K562 (cell line): ENCODE data around the gene TMEM252. TPM values are rescaled to one million over a fixed set of nuclear protein-coding genes. Genes with fewer than 3 reads are reported as not detected.
A peak's percentile ranks its signal among the peaks of the same experiment; 100 is the strongest.

Experiments used
- KAT8 ChIP-seq: fragments of 450-650 bp; IDR thresholded peaks from 2 replicates; pipeline ENCODE4 v1.6.1; 2016; ENCODE audit warnings: low read depth, mild to moderate bottlenecking
- LEF1 ChIP-seq: fragments of 450-650 bp; IDR thresholded peaks from 2 replicates; pipeline ENCODE4 v1.6.1; 2016; ENCODE audit warnings: mild to moderate bottlenecking
- MXI1 ChIP-seq: IDR thresholded peaks from 2 replicates; pipeline ENCODE4 v1.6.1; 2011; ENCODE audit warnings: low read depth, mild to moderate bottlenecking, improper control_type of control experiment, low read length
- MYNN ChIP-seq, 2 experiments: sonication (generic); formaldehyde crosslinking in 1 of 2; IDR thresholded peaks; 2 replicates each; pipeline versions ENCODE4 v1.5.0 to v1.6.1; 2016 to 2020; ENCODE audit warnings: antibody characterized with exemption in 1 of 2, missing genetic modification reagents in 1 of 2
- NCOA2 ChIP-seq, 2 experiments: fragments of 450-650 bp; IDR thresholded peaks; 2 replicates each; pipeline ENCODE4 v1.6.1; 2018; ENCODE audit warnings: mild to moderate bottlenecking in 2 of 2, moderate library complexity in 1 of 2; ENCODE audit not compliant: partially characterized antibody in 2 of 2
- NFIC ChIP-seq: fragments of 450-650 bp; IDR thresholded peaks from 2 replicates; pipeline ENCODE4 v1.6.1; 2017; ENCODE audit warnings: mild to moderate bottlenecking, inconsistent platforms
- NONO ChIP-seq, 2 experiments: fragments of 200-400 bp in 1 of 2; fragments of 450-650 bp in 1 of 2; formaldehyde crosslinking in 1 of 2; IDR thresholded peaks; 2 replicates each; pipeline ENCODE4 v1.6.1; 2017; ENCODE audit warnings: low read depth in 2 of 2, mild to moderate bottlenecking in 2 of 2, moderate library complexity in 2 of 2, low read length in 1 of 2
- RBM25 ChIP-seq: fragments of 200-400 bp; formaldehyde crosslinking; IDR thresholded peaks from 2 replicates; pipeline ENCODE4 v1.6.1; 2018; ENCODE audit warnings: low read length, low read depth, moderate library complexity; ENCODE audit not compliant: severe bottlenecking
- SMARCA4 ChIP-seq: fragments of 450-650 bp; IDR thresholded peaks from 2 replicates; pipeline ENCODE4 v1.6.1; 2016
- ZNF143 ChIP-seq: sonication (generic); formaldehyde crosslinking; IDR thresholded peaks from 2 replicates; pipeline ENCODE4 v1.9.0; 2022; ENCODE audit warnings: mild to moderate bottlenecking, missing genetic modification reagents
- ZNF347 ChIP-seq: fragments of 450-650 bp; formaldehyde crosslinking; IDR thresholded peaks from 2 replicates; pipeline ENCODE4 v1.4.0; 2020; ENCODE audit warnings: low read depth, mild to moderate bottlenecking, moderate library complexity
- ZNF584 ChIP-seq: fragments of 200-800 bp; sonication (Bioruptor generic); IDR thresholded peaks from 2 replicates; pipeline ENCODE4 v1.6.1; 2016; ENCODE audit warnings: low read depth, mild to moderate bottlenecking, missing genetic modification characterization, missing compliant biosample characterization
- polyA plus RNA-seq, 8 experiments: library from polyadenylated mRNA; depleted of rRNA in 4 of 8; stranded (reverse) in 5 of 8; unstranded in 3 of 8; fragments of >200 nt; fragmentation: Nextera tagmentation in 2 of 8; fragmentation: Illumina TruSeq in 1 of 8; extraction: Ambion mirVana in 2 of 8; extraction: Trizol in 1 of 8; gene quantifications; 2 replicates each; pipeline versions ENCODE4 v1.2.1 to v1.2.3, GENCODE V29; 2011 to 2014; ENCODE audit warnings: inconsistent platforms in 1 of 8, missing spikeins in 1 of 8
- total RNA-seq, 7 experiments: library from RNA; depleted of rRNA in 6 of 7; stranded (reverse); fragments of >200 nt in 6 of 7; fragmentation: Illumina TruSeq in 2 of 7; extraction: Trizol in 2 of 7; gene quantifications; 2 replicates each; pipeline versions ENCODE4 v1.2.1 to v1.2.3, GENCODE V29; 2011 to 2021; ENCODE audit warnings: low replicate concordance in 1 of 7
- TF ChIP-seq, protein P1 (sequence below): fragments of 200-600 bp; sonication (generic); IDR thresholded peaks from one replicate; pipeline ENCODE4 v1.6.1; 2012; ENCODE audit warnings: mild to moderate bottlenecking, low read depth, low read length, inconsistent platforms
- TF ChIP-seq, protein P2 (sequence below): fragments of 450-650 bp; IDR thresholded peaks from 2 replicates; pipeline ENCODE4 v1.7.0; 2016; ENCODE audit warnings: borderline replicate concordance

The TMEM252 gene
- total and polyA plus RNA-seq, 9 of the 15 experiments (the other 6 are each of a cell fraction or from before 2014, with no cell fraction given) = not detected

GRCh38 chr9:68508547-68508946 lies 32.1 kb downstream of the TMEM252 start (continued):
- TF ChIP-seq ZNF347 (CRISPR knock-in tag) = no peak
- peak; percentile 84 for TF ChIP-seq NFIC
- no peak for TF ChIP-seq ZNF143 (CRISPR knock-in tag)
- peak in 1 of 2 experiments; percentile 40 for TF ChIP-seq NCOA2 (IDR thresholded peaks at IDR 0.05; ENCODE audit: partially characterized antibody in 2 of 2)
- TF ChIP-seq RBM25 = no peak
- TF ChIP-seq, protein P1, sequence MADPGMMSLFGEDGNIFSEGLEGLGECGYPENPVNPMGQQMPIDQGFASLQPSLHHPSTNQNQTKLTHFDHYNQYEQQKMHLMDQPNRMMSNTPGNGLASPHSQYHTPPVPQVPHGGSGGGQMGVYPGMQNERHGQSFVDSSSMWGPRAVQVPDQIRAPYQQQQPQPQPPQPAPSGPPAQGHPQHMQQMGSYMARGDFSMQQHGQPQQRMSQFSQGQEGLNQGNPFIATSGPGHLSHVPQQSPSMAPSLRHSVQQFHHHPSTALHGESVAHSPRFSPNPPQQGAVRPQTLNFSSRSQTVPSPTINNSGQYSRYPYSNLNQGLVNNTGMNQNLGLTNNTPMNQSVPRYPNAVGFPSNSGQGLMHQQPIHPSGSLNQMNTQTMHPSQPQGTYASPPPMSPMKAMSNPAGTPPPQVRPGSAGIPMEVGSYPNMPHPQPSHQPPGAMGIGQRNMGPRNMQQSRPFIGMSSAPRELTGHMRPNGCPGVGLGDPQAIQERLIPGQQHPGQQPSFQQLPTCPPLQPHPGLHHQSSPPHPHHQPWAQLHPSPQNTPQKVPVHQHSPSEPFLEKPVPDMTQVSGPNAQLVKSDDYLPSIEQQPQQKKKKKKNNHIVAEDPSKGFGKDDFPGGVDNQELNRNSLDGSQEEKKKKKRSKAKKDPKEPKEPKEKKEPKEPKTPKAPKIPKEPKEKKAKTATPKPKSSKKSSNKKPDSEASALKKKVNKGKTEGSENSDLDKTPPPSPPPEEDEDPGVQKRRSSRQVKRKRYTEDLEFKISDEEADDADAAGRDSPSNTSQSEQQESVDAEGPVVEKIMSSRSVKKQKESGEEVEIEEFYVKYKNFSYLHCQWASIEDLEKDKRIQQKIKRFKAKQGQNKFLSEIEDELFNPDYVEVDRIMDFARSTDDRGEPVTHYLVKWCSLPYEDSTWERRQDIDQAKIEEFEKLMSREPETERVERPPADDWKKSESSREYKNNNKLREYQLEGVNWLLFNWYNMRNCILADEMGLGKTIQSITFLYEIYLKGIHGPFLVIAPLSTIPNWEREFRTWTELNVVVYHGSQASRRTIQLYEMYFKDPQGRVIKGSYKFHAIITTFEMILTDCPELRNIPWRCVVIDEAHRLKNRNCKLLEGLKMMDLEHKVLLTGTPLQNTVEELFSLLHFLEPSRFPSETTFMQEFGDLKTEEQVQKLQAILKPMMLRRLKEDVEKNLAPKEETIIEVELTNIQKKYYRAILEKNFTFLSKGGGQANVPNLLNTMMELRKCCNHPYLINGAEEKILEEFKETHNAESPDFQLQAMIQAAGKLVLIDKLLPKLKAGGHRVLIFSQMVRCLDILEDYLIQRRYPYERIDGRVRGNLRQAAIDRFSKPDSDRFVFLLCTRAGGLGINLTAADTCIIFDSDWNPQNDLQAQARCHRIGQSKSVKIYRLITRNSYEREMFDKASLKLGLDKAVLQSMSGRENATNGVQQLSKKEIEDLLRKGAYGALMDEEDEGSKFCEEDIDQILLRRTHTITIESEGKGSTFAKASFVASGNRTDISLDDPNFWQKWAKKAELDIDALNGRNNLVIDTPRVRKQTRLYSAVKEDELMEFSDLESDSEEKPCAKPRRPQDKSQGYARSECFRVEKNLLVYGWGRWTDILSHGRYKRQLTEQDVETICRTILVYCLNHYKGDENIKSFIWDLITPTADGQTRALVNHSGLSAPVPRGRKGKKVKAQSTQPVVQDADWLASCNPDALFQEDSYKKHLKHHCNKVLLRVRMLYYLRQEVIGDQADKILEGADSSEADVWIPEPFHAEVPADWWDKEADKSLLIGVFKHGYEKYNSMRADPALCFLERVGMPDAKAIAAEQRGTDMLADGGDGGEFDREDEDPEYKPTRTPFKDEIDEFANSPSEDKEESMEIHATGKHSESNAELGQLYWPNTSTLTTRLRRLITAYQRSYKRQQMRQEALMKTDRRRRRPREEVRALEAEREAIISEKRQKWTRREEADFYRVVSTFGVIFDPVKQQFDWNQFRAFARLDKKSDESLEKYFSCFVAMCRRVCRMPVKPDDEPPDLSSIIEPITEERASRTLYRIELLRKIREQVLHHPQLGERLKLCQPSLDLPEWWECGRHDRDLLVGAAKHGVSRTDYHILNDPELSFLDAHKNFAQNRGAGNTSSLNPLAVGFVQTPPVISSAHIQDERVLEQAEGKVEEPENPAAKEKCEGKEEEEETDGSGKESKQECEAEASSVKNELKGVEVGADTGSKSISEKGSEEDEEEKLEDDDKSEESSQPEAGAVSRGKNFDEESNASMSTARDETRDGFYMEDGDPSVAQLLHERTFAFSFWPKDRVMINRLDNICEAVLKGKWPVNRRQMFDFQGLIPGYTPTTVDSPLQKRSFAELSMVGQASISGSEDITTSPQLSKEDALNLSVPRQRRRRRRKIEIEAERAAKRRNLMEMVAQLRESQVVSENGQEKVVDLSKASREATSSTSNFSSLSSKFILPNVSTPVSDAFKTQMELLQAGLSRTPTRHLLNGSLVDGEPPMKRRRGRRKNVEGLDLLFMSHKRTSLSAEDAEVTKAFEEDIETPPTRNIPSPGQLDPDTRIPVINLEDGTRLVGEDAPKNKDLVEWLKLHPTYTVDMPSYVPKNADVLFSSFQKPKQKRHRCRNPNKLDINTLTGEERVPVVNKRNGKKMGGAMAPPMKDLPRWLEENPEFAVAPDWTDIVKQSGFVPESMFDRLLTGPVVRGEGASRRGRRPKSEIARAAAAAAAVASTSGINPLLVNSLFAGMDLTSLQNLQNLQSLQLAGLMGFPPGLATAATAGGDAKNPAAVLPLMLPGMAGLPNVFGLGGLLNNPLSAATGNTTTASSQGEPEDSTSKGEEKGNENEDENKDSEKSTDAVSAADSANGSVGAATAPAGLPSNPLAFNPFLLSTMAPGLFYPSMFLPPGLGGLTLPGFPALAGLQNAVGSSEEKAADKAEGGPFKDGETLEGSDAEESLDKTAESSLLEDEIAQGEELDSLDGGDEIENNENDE = no peak
- TF ChIP-seq MXI1 = no peak
- TF ChIP-seq, protein P2, sequence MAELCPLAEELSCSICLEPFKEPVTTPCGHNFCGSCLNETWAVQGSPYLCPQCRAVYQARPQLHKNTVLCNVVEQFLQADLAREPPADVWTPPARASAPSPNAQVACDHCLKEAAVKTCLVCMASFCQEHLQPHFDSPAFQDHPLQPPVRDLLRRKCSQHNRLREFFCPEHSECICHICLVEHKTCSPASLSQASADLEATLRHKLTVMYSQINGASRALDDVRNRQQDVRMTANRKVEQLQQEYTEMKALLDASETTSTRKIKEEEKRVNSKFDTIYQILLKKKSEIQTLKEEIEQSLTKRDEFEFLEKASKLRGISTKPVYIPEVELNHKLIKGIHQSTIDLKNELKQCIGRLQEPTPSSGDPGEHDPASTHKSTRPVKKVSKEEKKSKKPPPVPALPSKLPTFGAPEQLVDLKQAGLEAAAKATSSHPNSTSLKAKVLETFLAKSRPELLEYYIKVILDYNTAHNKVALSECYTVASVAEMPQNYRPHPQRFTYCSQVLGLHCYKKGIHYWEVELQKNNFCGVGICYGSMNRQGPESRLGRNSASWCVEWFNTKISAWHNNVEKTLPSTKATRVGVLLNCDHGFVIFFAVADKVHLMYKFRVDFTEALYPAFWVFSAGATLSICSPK = no peak
- TF ChIP-seq NONO (IDR thresholded peaks at IDR 0.05; ENCODE audit: low read depth in 2 of 2, low read length in 1 of 2) = no peak
- TF ChIP-seq MYNN (IDR thresholded peaks at IDR 0.05) = no peak
- no peak for TF ChIP-seq MYNN (CRISPR knock-in tag; IDR thresholded peaks at IDR 0.05)
- peak; percentile 50; the same call in 1 of the 2 replicates for TF ChIP-seq LEF1
- peak; percentile 77 for TF ChIP-seq ZNF584 (CRISPR knock-in tag)
- peak; percentile 76 for TF ChIP-seq SMARCA4
- TF ChIP-seq KAT8 = no peak
